ENCODE results near the gene ABCG4.

GRCh38 chr11:119114351-119114750 is 34.5 kb upstream of the ABCG4 start:
- no peak for TF ChIP-seq SUZ12 (IDR thresholded peaks at IDR 0.05; ENCODE audit: extremely low read depth, insufficient read depth, insufficient read length)
- TF ChIP-seq YY1 (IDR thresholded peaks at IDR 0.05; ENCODE audit: insufficient read depth, insufficient read length): no peak
- TF ChIP-seq ZNF274 (IDR thresholded peaks at IDR 0.05; ENCODE audit: low read depth, low read length): no peak

Data from NT2/D1 (cell line).